Stimulated activated naive CD8-positive, alpha-beta T cell treated with anti-CD3 and anti-CD28 coated beads, Interleukin-15, Interleukin-2, amounts not matched to agents 100 ng/mL and 50 ng/mL, for 24 hours (primary cell): ENCODE data around the gene KIF23.
A peak's percentile ranks its signal among the peaks of the same experiment; 100 is the strongest.

ENCODE experiments used
- H3K27ac Mint-ChIP-seq: one replicate; pipeline ENCODE4 v1.8.0; 2021; ENCODE audit warnings: mild to moderate bottlenecking, mixed read lengths
- H3K27me3 Mint-ChIP-seq: one replicate; pipeline ENCODE4 v1.8.0; 2021; ENCODE audit warnings: mixed read lengths
- H3K36me3 Mint-ChIP-seq: one replicate; pipeline ENCODE4 v1.8.0; 2021; ENCODE audit warnings: low read depth, mixed read lengths
- H3K4me1 Mint-ChIP-seq: one replicate; pipeline ENCODE4 v1.8.0; 2021; ENCODE audit warnings: low read depth, mixed read lengths
- H3K4me3 Mint-ChIP-seq: one replicate; pipeline ENCODE4 v1.8.0; 2021; ENCODE audit warnings: mild to moderate bottlenecking, mixed read lengths
- H3K9me3 Mint-ChIP-seq: one replicate; pipeline ENCODE4 v1.8.0; 2021; ENCODE audit warnings: mixed read lengths

The KIF23 gene

GRCh38 chr15:69497667-69498066 is 83.5 kb downstream of the KIF23 start:
- H3K27me3 Mint-ChIP-seq: no peaks in the 10 kb centered on the region
- peaks cover 11% of the 10 kb centered on the region for H3K4me1 Mint-ChIP-seq
- no peaks in the 10 kb centered on the region for H3K9me3 Mint-ChIP-seq
- H3K36me3 Mint-ChIP-seq: no peaks in the 10 kb centered on the region
- peak overlapping the region; percentile 31 for H3K27ac Mint-ChIP-seq
- no peak overlapping the region for H3K4me3 Mint-ChIP-seq
